Psoas muscle (tissue), 8 donors: ENCODE measurements around the gene SCGB3A2. TPM values are rescaled to one million over a fixed set of nuclear protein-coding genes. Genes with fewer than 3 reads are reported as not detected.
A peak's percentile ranks its signal among the peaks of the same experiment; 100 is the strongest.

Experiments
- ATAC-seq, 4 donors: fragments of 200-7000 bp; cut with Tn5 transposase; one replicate each; pipeline ENCODE4 v1.9.1; 2020; ENCODE audit warnings: moderate library complexity in 3 of 4, mild to moderate bottlenecking in 2 of 4
- DNase-seq, 2 donors: peaks; one replicate each; pipeline ENCODE4 v3.0.0-alpha.2; 2020
- H3K27ac ChIP-seq: fragments of 200-600 bp; one replicate; pipeline ENCODE4 v1.8.0; 2022
- H3K27me3 ChIP-seq, 3 donors: fragments of 200-600 bp in 1 of 3; one replicate each; pipeline versions ENCODE4 v1.6.1 to v1.8.0; 2013 to 2022; ENCODE audit warnings: low read length in 2 of 3, mild to moderate bottlenecking in 2 of 3, moderate library complexity in 1 of 3; ENCODE audit not compliant: insufficient read depth in 3 of 3
- H3K36me3 ChIP-seq, 2 donors: fragments of 200-600 bp in 1 of 2; one replicate each; pipeline versions ENCODE4 v1.6.1 to v1.8.0; 2013 to 2022; ENCODE audit warnings: low read depth in 1 of 2, mild to moderate bottlenecking in 1 of 2, moderate library complexity in 1 of 2; ENCODE audit not compliant: insufficient read depth in 1 of 2
- H3K4me1 ChIP-seq: fragments of 200-600 bp; one replicate; pipeline ENCODE4 v1.8.0; 2022
- H3K4me3 ChIP-seq: fragments of 200-600 bp; one replicate; pipeline ENCODE4 v1.8.0; 2022; ENCODE audit warnings: mild to moderate bottlenecking
- H3K9me3 ChIP-seq: fragments of 200-600 bp; one replicate; pipeline ENCODE4 v1.8.0; 2022
- WGBS, 3 donors: extraction: QIAGEN DNeasy Blood & Tissue Kit; methylation state at CpG; one replicate each; pipeline versions ENCODE4 v1.1.6 to v1.1.7; 2013; 5-methylcytosine and 5-hydroxymethylcytosine counted together
- intact Hi-C, 2 donors: fragments of 100-400 bp; cut with DNase I; formaldehyde crosslinking; loops; one replicate each; pipeline versions ENCODE4 v1.11.0 to v1.14.2; 2022
- polyA plus RNA-seq, 3 donors: library from polyadenylated mRNA; stranded (reverse); fragments of 200-250 nt; gene quantifications; one replicate each; pipeline ENCODE4 v1.2.3, GENCODE V29; 2013
- total RNA-seq, 4 donors: library from RNA; stranded (reverse); fragmentation: NEBNext Ultra II Directional in 2 of 4; extraction: Animal tissue kit (Norgen Biotek cat#: 25700) in 2 of 4; gene quantifications; one replicate each; pipeline versions ENCODE4 v1.2.1 to v1.2.4, GENCODE V29; 2021 to 2023
- TF ChIP-seq, protein P1 (sequence below): fragments of 200-600 bp; IDR thresholded peaks from one replicate; pipeline ENCODE4 v1.8.0; 2022; ENCODE audit warnings: antibody characterized with exemption
- donor health status: healthy with polysubstance abuse.
- donor health status: DM: no; HTN: no; CAD: no; lungs with moderate emphysema.
- donor health status: Bipolar disorder and iron deficiency.
- donor health status: healthy.
- donor health status: DM: yes; HTN: yes; CAD: no.
- donor health status: DM: no; HTN: no; CAD: no.
- donor health status: DM: no; HTN: no; CAD: no.
- donor health status: DM: yes; HTN: yes; CAD: no.

The SCGB3A2 gene
- total and polyA plus RNA-seq, 7 donors, result 0.17 TPM; not detected in 6

DNA sequence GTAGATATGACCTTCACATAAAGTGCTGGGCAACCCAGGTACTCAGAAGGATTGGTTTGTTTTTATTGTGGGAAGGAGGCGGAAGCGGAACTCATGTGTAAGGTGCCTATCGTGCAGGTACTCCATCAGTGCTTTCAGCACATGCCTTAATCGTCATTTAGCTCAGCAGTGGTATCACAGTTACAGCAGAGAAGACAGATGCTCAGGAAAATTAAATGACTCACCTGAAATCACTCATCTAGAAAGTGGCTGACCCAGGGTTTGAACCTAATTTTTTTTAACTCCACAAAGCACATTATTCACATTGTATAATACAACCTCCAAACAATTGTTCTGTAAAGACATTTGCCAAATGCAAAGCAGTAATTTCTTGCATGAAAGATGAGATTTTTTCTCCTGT, 25.6 kb downstream of the SCGB3A2 start:
- Histone ChIP-seq H3K4me3 (no peak overlapping the region), H3K4me1 (no peaks in the 10 kb centered on the region), H3K27ac (no peak overlapping the region), H3K36me3 (no peaks in the 10 kb centered on the region), H3K27me3 (peaks cover 0 to 3% (median 0%) of the 10 kb centered on the region in 3 donors), H3K9me3 (no peaks in the 10 kb centered on the region)
- 77 to 85% (median 80%) methylated on average over 4 of the region's 4 CpGs for WGBS, 3 donors
- intact Hi-C loops, result no loop called here
- ATAC-seq (no peak), DNase-seq (no peak)
- TF ChIP-seq, protein P1, sequence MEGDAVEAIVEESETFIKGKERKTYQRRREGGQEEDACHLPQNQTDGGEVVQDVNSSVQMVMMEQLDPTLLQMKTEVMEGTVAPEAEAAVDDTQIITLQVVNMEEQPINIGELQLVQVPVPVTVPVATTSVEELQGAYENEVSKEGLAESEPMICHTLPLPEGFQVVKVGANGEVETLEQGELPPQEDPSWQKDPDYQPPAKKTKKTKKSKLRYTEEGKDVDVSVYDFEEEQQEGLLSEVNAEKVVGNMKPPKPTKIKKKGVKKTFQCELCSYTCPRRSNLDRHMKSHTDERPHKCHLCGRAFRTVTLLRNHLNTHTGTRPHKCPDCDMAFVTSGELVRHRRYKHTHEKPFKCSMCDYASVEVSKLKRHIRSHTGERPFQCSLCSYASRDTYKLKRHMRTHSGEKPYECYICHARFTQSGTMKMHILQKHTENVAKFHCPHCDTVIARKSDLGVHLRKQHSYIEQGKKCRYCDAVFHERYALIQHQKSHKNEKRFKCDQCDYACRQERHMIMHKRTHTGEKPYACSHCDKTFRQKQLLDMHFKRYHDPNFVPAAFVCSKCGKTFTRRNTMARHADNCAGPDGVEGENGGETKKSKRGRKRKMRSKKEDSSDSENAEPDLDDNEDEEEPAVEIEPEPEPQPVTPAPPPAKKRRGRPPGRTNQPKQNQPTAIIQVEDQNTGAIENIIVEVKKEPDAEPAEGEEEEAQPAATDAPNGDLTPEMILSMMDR, result no peak

DNA sequence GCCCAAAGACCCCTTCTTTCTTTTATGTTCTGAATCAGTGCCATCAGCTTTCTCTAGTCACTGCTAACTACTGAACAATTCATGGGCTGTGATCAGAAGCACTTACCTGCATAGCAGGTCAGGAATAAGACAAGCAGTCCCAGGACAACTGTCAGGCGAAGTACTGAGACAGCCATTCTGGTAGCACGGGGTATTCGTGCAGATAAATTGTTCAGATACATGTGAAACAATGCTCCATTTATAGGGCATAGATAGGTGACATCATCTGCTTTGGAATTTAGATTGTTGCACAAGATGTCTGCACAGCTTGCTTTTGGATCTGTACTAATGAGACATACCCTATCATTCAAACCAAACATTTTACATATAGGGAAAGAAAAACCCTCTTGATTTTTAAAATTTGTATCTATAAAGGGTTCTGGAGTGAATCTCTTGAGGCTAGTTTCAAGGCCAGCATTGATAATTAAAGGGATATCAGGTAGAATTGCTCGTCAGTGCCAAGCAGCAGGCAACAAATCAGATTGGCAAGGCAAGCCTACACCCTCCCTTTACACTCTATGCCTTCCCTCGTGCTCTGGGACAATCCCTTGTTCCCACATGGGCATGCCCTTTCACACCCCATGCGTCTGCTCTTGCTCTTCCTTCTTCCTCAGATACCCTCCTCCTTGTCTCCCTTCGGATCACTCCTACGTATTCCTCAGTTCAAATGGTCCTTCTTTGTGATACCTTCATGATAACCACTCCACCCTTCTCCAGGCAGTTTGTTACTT, 28.0 kb downstream of the SCGB3A2 start, which contains the start of gene C5orf46:
Gene C5orf46 (minus strand): TSS at position 213 of the 770 bp plus-strand sequence. CDS start 37 bp downstream, at position 176.
- intact Hi-C loops, result no loop called here
- Histone ChIP-seq H3K4me3 (no peak within 1 kb of the TSS), H3K27me3 (no peaks in the 10 kb centered on the region), H3K9me3 (no peaks in the 10 kb centered on the region), H3K4me1 (no peaks in the 10 kb centered on the region), H3K36me3 (no peaks in the 10 kb centered on the region), H3K27ac (no peak within 1 kb of the TSS)
- DNase-seq (no peak), ATAC-seq (no peak)
- 59 to 62% (median 60%) methylated on average over 8 of the region's 8 CpGs for WGBS, 3 donors
- TF ChIP-seq, protein P1, result no peak

DNA sequence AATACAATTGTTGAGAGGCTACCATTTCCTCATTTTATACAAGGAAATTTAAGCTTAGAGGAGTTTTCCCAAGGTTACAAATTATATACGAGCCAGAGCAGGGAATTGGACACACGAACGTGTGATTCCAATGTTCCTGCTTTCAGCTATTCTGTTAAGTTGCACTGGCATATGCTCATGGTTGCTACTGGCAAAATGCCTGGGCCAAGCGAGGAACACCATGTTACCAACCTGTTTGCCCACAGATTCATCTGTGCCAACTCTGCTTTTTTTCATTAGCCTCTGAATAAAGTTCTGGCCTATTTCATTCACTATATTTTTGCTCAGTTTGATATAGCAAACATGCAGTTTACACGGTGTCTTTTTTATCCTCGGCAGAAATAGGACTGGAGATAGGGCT, 32.9 kb downstream of the SCGB3A2 start:
- peak in 2 of 4 donors; percentile 68 to 92 for ATAC-seq
- H3K36me3 ChIP-seq, result no peaks in the 10 kb centered on the region
- intact Hi-C loops, result no loop called here

DNA sequence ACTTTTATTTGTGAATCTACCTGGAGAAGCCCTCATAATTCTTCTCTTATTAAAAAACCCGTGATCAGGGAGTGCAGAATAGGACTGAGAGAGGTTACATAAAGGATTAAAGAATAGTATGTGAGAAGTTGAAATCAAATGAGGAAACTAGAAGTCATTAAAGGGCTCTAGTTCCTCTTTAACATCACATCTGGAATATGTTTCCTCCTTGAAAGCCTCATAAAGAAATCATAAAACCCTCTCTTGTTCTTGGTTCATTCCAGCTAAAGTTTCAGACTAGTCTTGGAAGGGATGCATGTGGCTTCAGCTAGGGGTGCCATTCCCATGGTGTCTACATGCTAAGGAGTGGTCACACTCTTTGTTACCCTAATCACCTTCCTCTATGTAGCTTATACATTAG, 33.5 kb downstream of the SCGB3A2 start:
- Histone ChIP-seq H3K27me3 (no peaks in the 10 kb centered on the region), H3K9me3 (no peaks in the 10 kb centered on the region), H3K27ac (no peak overlapping the region), H3K36me3 (no peaks in the 10 kb centered on the region), H3K4me1 (no peaks in the 10 kb centered on the region), H3K4me3 (no peak overlapping the region)
- 51 to 58% (median 52%) methylated on average over 1 of the region's 1 CpG for WGBS, 3 donors
- DNase-seq (no peak), ATAC-seq (no peak)
- intact Hi-C loops, result no loop called here
- TF ChIP-seq, protein P1, result no peak

More for the DNA sequence above, 32.9 kb downstream of the SCGB3A2 start:
- Histone ChIP-seq H3K27ac (no peak overlapping the region), H3K9me3 (no peaks in the 10 kb centered on the region), H3K4me3 (no peak overlapping the region), H3K4me1 (no peaks in the 10 kb centered on the region), H3K27me3 (no peaks in the 10 kb centered on the region)
- peak in 1 of 2 donors; percentile 53 for DNase-seq
- TF ChIP-seq, protein P1, result no peak
- WGBS, 3 donors, result 22 to 49% (median 41%) methylated on average over 6 of the region's 6 CpGs
